ENCODE data around the gene STX11. TPM values are rescaled to one million over a fixed set of nuclear protein-coding genes. Genes with fewer than 3 reads are reported as not detected.
A peak's percentile ranks its signal among the peaks of the same experiment; 100 is the strongest.

The STX11 gene
- polyA plus RNA-seq, 1 donor (not counting 4 experiments of a cell fraction or from before 2014, with no cell fraction given): 0.28 TPM

DNA sequence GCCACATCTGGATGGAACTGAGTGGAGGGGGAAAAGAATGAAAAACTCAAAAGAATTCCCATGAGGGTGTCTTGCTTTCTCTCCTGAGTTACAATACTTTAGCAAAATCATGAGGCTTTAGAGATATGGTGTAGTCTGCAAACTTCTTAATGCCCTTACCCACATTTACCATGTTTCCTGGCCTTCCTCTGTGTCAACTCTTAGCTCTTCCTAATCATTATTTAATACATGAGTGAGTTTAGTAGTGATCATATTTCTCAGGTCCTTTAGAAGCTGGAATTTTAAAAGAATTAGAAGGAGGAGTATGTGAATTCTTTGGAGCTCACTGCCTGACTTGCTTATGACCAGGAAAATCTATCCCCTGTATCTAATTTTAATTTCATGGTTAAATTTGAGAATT is 39.0 kb downstream of the STX11 start:
- Histone ChIP-seq H3K27ac (ENCODE audit: control insufficient read depth, insufficient read depth, low read length) (no peak overlapping the region), H3K9ac (ENCODE audit: control insufficient read depth, extremely low read depth, insufficient read depth, low read length) (no peak overlapping the region), H3K4me3 (ENCODE audit: control insufficient read depth in 2 of 3, extremely low read depth in 1 of 3, insufficient read depth in 2 of 3, low read depth in 1 of 3, low read length in 3 of 3) (no peak overlapping the region), H3K4me2 (ENCODE audit: control insufficient read depth, extremely low read depth, insufficient read depth, low read depth, low read length) (no peak overlapping the region), H2AFZ (ENCODE audit: control insufficient read depth, low read length) (no peak overlapping the region), H4K20me1 (ENCODE audit: control insufficient read depth, extremely low read depth, insufficient read depth, low read length) (no peaks in the 10 kb centered on the region), H3K9me1 (ENCODE audit: control insufficient read depth, extremely low read depth, insufficient read depth, low read length) (no peaks in the 10 kb centered on the region), H3K36me3 (ENCODE audit: control insufficient read depth in 2 of 2, extremely low read depth in 1 of 2, insufficient read depth in 2 of 2, low read length in 2 of 2) (no peaks in the 10 kb centered on the region), H3K9me3 (ENCODE audit: control insufficient read depth, low read depth, low read length) (no peaks in the 10 kb centered on the region), H3K4me1 (ENCODE audit: control insufficient read depth, extremely low read depth, insufficient read depth, low read length) (no peaks in the 10 kb centered on the region), H3K79me2 (ENCODE audit: control insufficient read depth, insufficient read depth, low read length) (no peaks in the 10 kb centered on the region), H3K27me3 (ENCODE audit: control insufficient read depth, extremely low read depth, insufficient read depth, low read length) (no peaks in the 10 kb centered on the region)
- no peak for DNase-seq (ENCODE audit: low read depth, low spot score)
- no peak for TF ChIP-seq EZH2 (IDR thresholded peaks at IDR 0.05; ENCODE audit: low read length)
- TF ChIP-seq CTCF (optimal IDR thresholded peaks at IDR 0.05 in 1 of 3, IDR thresholded peaks at IDR 0.05 in 1 of 3, conservative IDR thresholded peaks at IDR 0.05 in 1 of 3; ENCODE audit: extremely low read depth in 1 of 3, insufficient read depth in 2 of 3, low read length in 3 of 3): no peak
- dilution Hi-C loops (cut with MboI; ENCODE audit: extremely low pct_ligation_motif_present, low sequenced_read_pairs): no loop called here
- FAIRE-seq: no peak

- FAIRE-seq: peak; percentile 5
Measured at GRCh38 chr6:144190080-144190479, 39.8 kb downstream of the STX11 start.

More at GRCh38 chr6:144190080-144190479, 39.8 kb downstream of the STX11 start:
- dilution Hi-C loops (cut with MboI; ENCODE audit: extremely low pct_ligation_motif_present, low sequenced_read_pairs): no loop called here
- DNase-seq (ENCODE audit: low read depth, low spot score): no peak
- H3K9ac ChIP-seq (ENCODE audit: control insufficient read depth, extremely low read depth, insufficient read depth, low read length): no peak overlapping the region
- H3K27me3 ChIP-seq (ENCODE audit: control insufficient read depth, extremely low read depth, insufficient read depth, low read length): no peaks in the 10 kb centered on the region
- no peaks in the 10 kb centered on the region for H3K9me3 ChIP-seq (ENCODE audit: control insufficient read depth, low read depth, low read length)
- no peaks in the 10 kb centered on the region for H3K9me1 ChIP-seq (ENCODE audit: control insufficient read depth, extremely low read depth, insufficient read depth, low read length)
- no peak overlapping the region for H2AFZ ChIP-seq (ENCODE audit: control insufficient read depth, low read length)
- no peak overlapping the region for H3K4me3 ChIP-seq (ENCODE audit: control insufficient read depth in 2 of 3, extremely low read depth in 1 of 3, insufficient read depth in 2 of 3, low read depth in 1 of 3, low read length in 3 of 3)
- H3K4me2 ChIP-seq (ENCODE audit: control insufficient read depth, extremely low read depth, insufficient read depth, low read depth, low read length): no peak overlapping the region
- H3K27ac ChIP-seq (ENCODE audit: control insufficient read depth, insufficient read depth, low read length): no peak overlapping the region
- TF ChIP-seq CTCF (optimal IDR thresholded peaks at IDR 0.05 in 1 of 3, IDR thresholded peaks at IDR 0.05 in 1 of 3, conservative IDR thresholded peaks at IDR 0.05 in 1 of 3; ENCODE audit: extremely low read depth in 1 of 3, insufficient read depth in 2 of 3, low read length in 3 of 3): no peak
- TF ChIP-seq EZH2 (IDR thresholded peaks at IDR 0.05; ENCODE audit: low read length): no peak
- H4K20me1 ChIP-seq (ENCODE audit: control insufficient read depth, extremely low read depth, insufficient read depth, low read length): no peaks in the 10 kb centered on the region
- no peaks in the 10 kb centered on the region for H3K79me2 ChIP-seq (ENCODE audit: control insufficient read depth, insufficient read depth, low read length)
- no peaks in the 10 kb centered on the region for H3K4me1 ChIP-seq (ENCODE audit: control insufficient read depth, extremely low read depth, insufficient read depth, low read length)
- H3K36me3 ChIP-seq (ENCODE audit: control insufficient read depth in 2 of 2, extremely low read depth in 1 of 2, insufficient read depth in 2 of 2, low read length in 2 of 2): no peaks in the 10 kb centered on the region

Measured in keratinocyte (primary cell).